ENCODE measurements around the gene SFMBT1.

DNA sequence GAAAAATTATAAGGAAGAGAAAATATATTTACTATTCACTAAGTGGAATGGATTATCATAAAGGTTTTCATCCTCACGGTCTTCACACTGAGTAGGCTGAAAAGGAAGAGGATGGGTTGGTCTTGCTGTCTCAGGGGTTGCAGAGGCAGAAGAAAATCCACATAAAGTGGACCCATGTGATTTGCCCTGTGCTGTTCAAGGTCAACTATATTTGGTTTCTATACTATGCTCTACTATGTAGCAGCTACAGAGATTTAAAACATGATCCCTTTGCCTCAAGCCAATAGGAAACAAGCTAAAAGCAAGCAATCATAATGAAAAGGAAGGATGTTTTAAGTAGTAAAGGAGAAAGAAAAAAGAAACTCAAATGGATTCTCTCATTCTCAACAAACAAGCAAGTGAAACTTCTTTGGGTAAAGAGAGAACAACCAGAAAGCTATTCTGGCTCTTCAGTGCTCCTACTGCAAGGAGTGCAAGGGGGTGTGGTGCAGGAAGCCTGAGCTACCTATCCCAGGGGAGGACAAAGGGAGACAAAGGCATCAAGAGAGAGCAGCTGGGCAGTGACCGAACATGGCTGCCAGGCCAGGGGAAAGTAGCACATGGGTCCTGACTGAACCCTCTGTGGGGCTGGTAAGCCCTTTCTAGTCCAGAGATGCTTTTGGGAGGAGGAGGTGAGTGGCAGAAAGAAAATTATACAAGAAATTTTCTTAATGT, 35.9 kb downstream of the SFMBT1 start:
- TF ChIP-seq, protein P1, sequence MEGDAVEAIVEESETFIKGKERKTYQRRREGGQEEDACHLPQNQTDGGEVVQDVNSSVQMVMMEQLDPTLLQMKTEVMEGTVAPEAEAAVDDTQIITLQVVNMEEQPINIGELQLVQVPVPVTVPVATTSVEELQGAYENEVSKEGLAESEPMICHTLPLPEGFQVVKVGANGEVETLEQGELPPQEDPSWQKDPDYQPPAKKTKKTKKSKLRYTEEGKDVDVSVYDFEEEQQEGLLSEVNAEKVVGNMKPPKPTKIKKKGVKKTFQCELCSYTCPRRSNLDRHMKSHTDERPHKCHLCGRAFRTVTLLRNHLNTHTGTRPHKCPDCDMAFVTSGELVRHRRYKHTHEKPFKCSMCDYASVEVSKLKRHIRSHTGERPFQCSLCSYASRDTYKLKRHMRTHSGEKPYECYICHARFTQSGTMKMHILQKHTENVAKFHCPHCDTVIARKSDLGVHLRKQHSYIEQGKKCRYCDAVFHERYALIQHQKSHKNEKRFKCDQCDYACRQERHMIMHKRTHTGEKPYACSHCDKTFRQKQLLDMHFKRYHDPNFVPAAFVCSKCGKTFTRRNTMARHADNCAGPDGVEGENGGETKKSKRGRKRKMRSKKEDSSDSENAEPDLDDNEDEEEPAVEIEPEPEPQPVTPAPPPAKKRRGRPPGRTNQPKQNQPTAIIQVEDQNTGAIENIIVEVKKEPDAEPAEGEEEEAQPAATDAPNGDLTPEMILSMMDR (IDR thresholded peaks at IDR 0.05): no peak
- no peak for TF ChIP-seq POLR2A (IDR thresholded peaks at IDR 0.05)

Data from Peyer's patch (tissue), 4 donors.